Parathyroid adenoma (tissue), 2 donors: ENCODE results near the gene ADGRD1.

ENCODE experiments used
- H2AFZ ChIP-seq: fragments of 300-600 bp; sonication (generic); one replicate; pipeline ENCODE4 v1.7.0; 2017; ENCODE audit warnings: antibody characterized with exemption, mild to moderate bottlenecking
- H3K27ac ChIP-seq: fragments of 300-600 bp; sonication (generic); one replicate; pipeline ENCODE4 v1.7.0; 2017
- H3K27me3 ChIP-seq: fragments of 300-600 bp; sonication (generic); one replicate; pipeline ENCODE4 v1.7.0; 2017; ENCODE audit warnings: low read length; ENCODE audit not compliant: control insufficient read depth, insufficient read depth
- H3K36me3 ChIP-seq: fragments of 300-600 bp; sonication (generic); one replicate; pipeline ENCODE4 v1.7.0; 2017; ENCODE audit warnings: low read length; ENCODE audit not compliant: control insufficient read depth, insufficient read depth
- H3K4me1 ChIP-seq: fragments of 300-600 bp; sonication (generic); one replicate; pipeline ENCODE4 v1.7.0; 2017; ENCODE audit warnings: control low read depth
- H3K4me2 ChIP-seq: fragments of 300-600 bp; sonication (generic); one replicate; pipeline ENCODE4 v1.7.0; 2017; ENCODE audit warnings: low read length
- H3K4me3 ChIP-seq: fragments of 300-600 bp; sonication (generic); one replicate; pipeline ENCODE4 v1.7.0; 2017; ENCODE audit warnings: low read depth, low read length
- H3K79me2 ChIP-seq: fragments of 300-600 bp; sonication (generic); one replicate; pipeline ENCODE4 v1.7.0; 2017; ENCODE audit warnings: control low read depth
- H3K9ac ChIP-seq: fragments of 300-600 bp; sonication (generic); one replicate; pipeline ENCODE4 v1.7.0; 2017; ENCODE audit warnings: mild to moderate bottlenecking
- H3K9me3 ChIP-seq: fragments of 300-600 bp; sonication (generic); one replicate; pipeline ENCODE4 v1.7.0; 2017; ENCODE audit warnings: low read length; ENCODE audit not compliant: control insufficient read depth
- TF ChIP-seq, protein P1 (sequence below): fragments of 300-600 bp; sonication (generic); IDR thresholded peaks from one replicate; pipeline ENCODE4 v1.7.0; 2017; ENCODE audit warnings: antibody characterized with exemption, mild to moderate bottlenecking
- donor health status: primary hyperparathyroidism.

Gene ADGRD1

GRCh38 chr12:131138638-131139362, 185.1 kb downstream of the ADGRD1 start:
- H3K27ac ChIP-seq: no peak overlapping the region
- H3K27me3 ChIP-seq: no peaks in the 10 kb centered on the region
- no peak overlapping the region for H2AFZ ChIP-seq
- TF ChIP-seq, protein P1, sequence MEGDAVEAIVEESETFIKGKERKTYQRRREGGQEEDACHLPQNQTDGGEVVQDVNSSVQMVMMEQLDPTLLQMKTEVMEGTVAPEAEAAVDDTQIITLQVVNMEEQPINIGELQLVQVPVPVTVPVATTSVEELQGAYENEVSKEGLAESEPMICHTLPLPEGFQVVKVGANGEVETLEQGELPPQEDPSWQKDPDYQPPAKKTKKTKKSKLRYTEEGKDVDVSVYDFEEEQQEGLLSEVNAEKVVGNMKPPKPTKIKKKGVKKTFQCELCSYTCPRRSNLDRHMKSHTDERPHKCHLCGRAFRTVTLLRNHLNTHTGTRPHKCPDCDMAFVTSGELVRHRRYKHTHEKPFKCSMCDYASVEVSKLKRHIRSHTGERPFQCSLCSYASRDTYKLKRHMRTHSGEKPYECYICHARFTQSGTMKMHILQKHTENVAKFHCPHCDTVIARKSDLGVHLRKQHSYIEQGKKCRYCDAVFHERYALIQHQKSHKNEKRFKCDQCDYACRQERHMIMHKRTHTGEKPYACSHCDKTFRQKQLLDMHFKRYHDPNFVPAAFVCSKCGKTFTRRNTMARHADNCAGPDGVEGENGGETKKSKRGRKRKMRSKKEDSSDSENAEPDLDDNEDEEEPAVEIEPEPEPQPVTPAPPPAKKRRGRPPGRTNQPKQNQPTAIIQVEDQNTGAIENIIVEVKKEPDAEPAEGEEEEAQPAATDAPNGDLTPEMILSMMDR: no peak
- no peaks in the 10 kb centered on the region for H3K4me1 ChIP-seq
- no peaks in the 10 kb centered on the region for H3K36me3 ChIP-seq
- H3K4me2 ChIP-seq: no peak overlapping the region
- no peak overlapping the region for H3K9ac ChIP-seq
- no peaks in the 10 kb centered on the region for H3K79me2 ChIP-seq
- H3K9me3 ChIP-seq: no peaks in the 10 kb centered on the region
- H3K4me3 ChIP-seq: no peak overlapping the region

DNA sequence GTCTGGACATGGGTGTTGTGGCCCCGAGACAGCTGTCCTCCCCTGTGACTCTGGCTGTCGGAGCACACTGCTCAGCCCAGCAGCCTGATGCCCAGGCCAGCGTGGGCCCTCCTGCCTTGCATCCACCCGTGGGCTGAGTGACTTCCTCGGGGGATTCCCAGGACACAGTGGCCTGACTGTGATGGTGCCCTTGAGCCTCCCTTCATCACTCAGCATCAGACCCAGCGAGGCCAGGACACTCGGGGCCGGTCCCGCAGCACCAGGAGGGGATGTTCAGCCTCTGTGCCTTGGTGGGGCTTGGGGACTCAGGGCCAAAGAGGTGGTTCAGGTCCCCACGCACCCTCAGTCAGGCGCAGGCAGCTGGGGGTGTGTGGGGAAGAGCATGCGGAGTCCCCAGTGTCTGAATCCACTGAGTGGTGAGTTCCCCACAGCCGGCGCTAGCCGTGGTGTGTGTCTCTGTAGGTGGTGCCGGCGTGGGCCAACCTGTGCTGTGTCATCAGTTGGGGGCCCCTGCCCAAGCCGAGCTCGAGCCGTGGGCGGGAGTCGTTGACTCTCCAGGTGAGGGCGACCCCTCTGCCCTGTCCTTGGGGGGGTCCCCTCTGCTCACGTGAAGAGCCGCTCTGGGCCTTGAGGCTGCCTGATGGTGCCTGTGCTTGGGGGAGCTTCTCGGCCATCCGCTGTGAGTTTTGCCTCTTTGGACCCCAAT, 185.8 kb downstream of the ADGRD1 start:
- Histone ChIP-seq H3K4me3 (no peak overlapping the region), H3K4me2 (no peak overlapping the region), H3K4me1 (no peaks in the 10 kb centered on the region), H3K27me3 (no peaks in the 10 kb centered on the region), H3K36me3 (no peaks in the 10 kb centered on the region), H3K79me2 (no peaks in the 10 kb centered on the region), H3K9ac (no peak overlapping the region), H3K27ac (no peak overlapping the region), H3K9me3 (no peaks in the 10 kb centered on the region), H2AFZ (no peak overlapping the region)
- TF ChIP-seq, protein P1: no peak

DNA sequence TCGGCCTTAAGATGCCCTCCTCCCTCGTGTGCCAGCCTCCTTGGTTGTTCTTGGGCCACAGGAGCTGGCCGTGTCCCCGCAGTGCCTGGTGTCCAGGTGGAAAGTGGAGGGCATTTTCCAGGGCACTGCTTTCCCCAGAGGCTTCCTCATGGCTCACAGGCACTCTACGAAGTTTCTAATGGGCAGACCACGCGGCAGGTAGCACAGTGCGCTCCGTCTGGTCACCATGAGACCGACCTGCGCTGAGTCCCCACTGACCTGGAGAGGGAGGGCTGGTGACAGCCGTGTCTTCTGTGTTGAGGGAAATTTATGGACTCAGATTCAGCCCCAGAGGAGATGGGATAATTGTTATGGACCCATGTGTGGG, 186.3 kb downstream of the ADGRD1 start:
- no peak overlapping the region for H2AFZ ChIP-seq
- H3K4me3 ChIP-seq: no peak overlapping the region
- H3K9me3 ChIP-seq: no peaks in the 10 kb centered on the region
- H3K4me1 ChIP-seq: no peaks in the 10 kb centered on the region
- H3K79me2 ChIP-seq: no peaks in the 10 kb centered on the region
- TF ChIP-seq, protein P1: no peak
- no peak overlapping the region for H3K9ac ChIP-seq
- no peaks in the 10 kb centered on the region for H3K36me3 ChIP-seq
- H3K27me3 ChIP-seq: no peaks in the 10 kb centered on the region
- H3K27ac ChIP-seq: no peak overlapping the region
- H3K4me2 ChIP-seq: no peak overlapping the region

DNA sequence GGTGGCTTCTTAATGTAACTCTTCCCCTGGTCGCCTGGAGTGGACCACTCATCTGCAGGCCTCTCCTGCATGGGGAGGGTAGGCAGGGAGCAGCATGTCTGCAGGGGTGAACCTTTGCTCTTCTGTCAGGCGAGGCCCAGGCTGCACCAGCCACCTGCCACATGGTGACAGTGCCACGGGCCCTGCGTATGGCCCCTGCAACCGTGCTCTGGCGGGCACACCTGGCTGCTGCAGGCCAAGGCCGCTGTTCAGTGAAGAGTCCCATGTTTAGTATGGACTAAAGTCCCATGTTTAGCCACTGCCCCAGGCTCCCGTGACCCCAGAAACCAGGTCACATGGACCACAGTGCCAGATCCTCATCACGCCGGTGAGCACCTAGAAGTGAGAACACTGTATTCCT, 187.0 kb downstream of the ADGRD1 start:
- Histone ChIP-seq H3K79me2 (no peaks in the 10 kb centered on the region), H3K27me3 (no peaks in the 10 kb centered on the region), H3K9ac (no peak overlapping the region), H3K4me3 (no peak overlapping the region), H2AFZ (no peak overlapping the region), H3K4me1 (no peaks in the 10 kb centered on the region), H3K4me2 (no peak overlapping the region), H3K9me3 (no peaks in the 10 kb centered on the region), H3K27ac (no peak overlapping the region), H3K36me3 (no peaks in the 10 kb centered on the region)
- TF ChIP-seq, protein P1: no peak
